ENCODE measurements around the gene PUSL1.

The PUSL1 gene

GRCh38 chr1:1268284-1268682, 40.1 kb upstream of the PUSL1 start:
- Histone ChIP-seq H3K4me3 (ENCODE audit: low read length) (no peak overlapping the region), H3K27me3 (replicated peaks; ENCODE audit: control insufficient read depth, insufficient read depth, low read length) (no peaks in the 10 kb centered on the region), H3K9ac (ENCODE audit: low read length) (no peak overlapping the region), H3K36me3 (ENCODE audit: control insufficient read depth, insufficient read depth, low read length, severe bottlenecking) (peaks cover 34% of the 10 kb centered on the region), H3K4me1 (ENCODE audit: control insufficient read depth, insufficient read depth, low read length) (peaks cover 42% of the 10 kb centered on the region), H3K9me3 (ENCODE audit: control insufficient read depth, low read length) (no peaks in the 10 kb centered on the region)
- DNase-seq (ENCODE audit: low read depth), result no peak

DNA sequence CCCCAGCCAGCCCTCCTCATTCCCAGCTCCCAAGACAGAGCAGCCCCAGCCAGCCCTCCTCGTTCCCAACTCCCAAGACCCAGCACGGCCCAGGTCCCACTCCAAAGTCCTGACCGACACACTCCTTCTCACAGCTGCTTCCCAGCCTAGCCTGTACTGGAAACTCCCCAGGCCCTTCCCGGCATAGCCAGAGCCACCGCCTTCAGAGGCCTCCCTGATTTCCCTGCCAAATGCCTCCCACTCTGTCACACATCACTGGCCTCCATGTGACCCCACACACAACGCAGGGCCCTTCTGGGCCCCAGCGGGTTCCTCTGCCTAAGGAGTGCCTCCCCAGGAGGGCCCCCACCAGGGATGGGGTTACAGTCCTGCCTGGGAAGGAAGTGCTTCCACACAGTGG, 37.6 kb upstream of the PUSL1 start:
- no peak for DNase-seq (ENCODE audit: low read depth)
- no peaks in the 10 kb centered on the region for H3K9me3 ChIP-seq (ENCODE audit: control insufficient read depth, low read length)
- H3K36me3 ChIP-seq (ENCODE audit: control insufficient read depth, insufficient read depth, low read length, severe bottlenecking), result peaks cover 17% of the 10 kb centered on the region
- H3K27me3 ChIP-seq (replicated peaks; ENCODE audit: control insufficient read depth, insufficient read depth, low read length), result no peaks in the 10 kb centered on the region
- peaks cover 32% of the 10 kb centered on the region for H3K4me1 ChIP-seq (ENCODE audit: control insufficient read depth, insufficient read depth, low read length)
- peak overlapping the region; percentile 59 for H3K9ac ChIP-seq (ENCODE audit: low read length)
- peak overlapping the region; percentile 70 for H3K4me3 ChIP-seq (ENCODE audit: low read length)

GRCh38 chr1:1272341-1273208, 35.8 kb upstream of the PUSL1 start:
- Histone ChIP-seq H3K4me3 (ENCODE audit: low read length) (peak overlapping the region; percentile 84), H3K9ac (ENCODE audit: low read length) (peak overlapping the region; percentile 97), H3K36me3 (ENCODE audit: control insufficient read depth, insufficient read depth, low read length, severe bottlenecking) (peaks cover 7% of the 10 kb centered on the region), H3K9me3 (ENCODE audit: control insufficient read depth, low read length) (no peaks in the 10 kb centered on the region), H3K4me1 (ENCODE audit: control insufficient read depth, insufficient read depth, low read length) (peaks cover 32% of the 10 kb centered on the region), H3K27me3 (replicated peaks; ENCODE audit: control insufficient read depth, insufficient read depth, low read length) (no peaks in the 10 kb centered on the region)
- no peak for DNase-seq (ENCODE audit: low read depth)

DNA sequence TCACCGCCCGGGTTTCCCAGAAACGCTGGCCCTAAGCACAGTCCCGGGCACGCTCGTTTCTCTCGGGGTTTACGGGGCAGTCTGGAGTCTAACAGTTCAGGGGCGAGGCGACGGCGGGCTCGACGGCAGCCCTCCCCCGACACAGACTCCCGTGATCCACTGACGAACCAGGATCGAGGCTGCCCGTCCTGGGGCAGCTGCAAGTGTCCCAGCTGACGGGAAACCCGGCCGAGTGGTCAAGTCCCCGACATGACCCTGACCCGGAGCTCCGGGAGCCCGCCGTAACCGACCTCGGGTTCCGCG, 35.2 kb upstream of the PUSL1 start:
- DNase-seq (ENCODE audit: low read depth), result peak; percentile 45
- Histone ChIP-seq H3K36me3 (ENCODE audit: control insufficient read depth, insufficient read depth, low read length, severe bottlenecking) (peaks cover under 1% of the 10 kb centered on the region), H3K27me3 (replicated peaks; ENCODE audit: control insufficient read depth, insufficient read depth, low read length) (no peaks in the 10 kb centered on the region), H3K4me3 (ENCODE audit: low read length) (peak overlapping the region; percentile 84), H3K9me3 (ENCODE audit: control insufficient read depth, low read length) (no peaks in the 10 kb centered on the region), H3K4me1 (ENCODE audit: control insufficient read depth, insufficient read depth, low read length) (peaks cover 32% of the 10 kb centered on the region), H3K9ac (ENCODE audit: low read length) (peak overlapping the region; percentile 97)

- peak; percentile 97 for DNase-seq (ENCODE audit: low read depth)
These were observed 34.7 kb upstream of the PUSL1 start, which contains the start of gene UBE2J2 for GRCh38 chr1:1273512-1274298. Gene UBE2J2, minus strand, starts transcription at chr1:1273854. Its CDS starts 5,862 bp downstream, at chr1:1267992.

DNA sequence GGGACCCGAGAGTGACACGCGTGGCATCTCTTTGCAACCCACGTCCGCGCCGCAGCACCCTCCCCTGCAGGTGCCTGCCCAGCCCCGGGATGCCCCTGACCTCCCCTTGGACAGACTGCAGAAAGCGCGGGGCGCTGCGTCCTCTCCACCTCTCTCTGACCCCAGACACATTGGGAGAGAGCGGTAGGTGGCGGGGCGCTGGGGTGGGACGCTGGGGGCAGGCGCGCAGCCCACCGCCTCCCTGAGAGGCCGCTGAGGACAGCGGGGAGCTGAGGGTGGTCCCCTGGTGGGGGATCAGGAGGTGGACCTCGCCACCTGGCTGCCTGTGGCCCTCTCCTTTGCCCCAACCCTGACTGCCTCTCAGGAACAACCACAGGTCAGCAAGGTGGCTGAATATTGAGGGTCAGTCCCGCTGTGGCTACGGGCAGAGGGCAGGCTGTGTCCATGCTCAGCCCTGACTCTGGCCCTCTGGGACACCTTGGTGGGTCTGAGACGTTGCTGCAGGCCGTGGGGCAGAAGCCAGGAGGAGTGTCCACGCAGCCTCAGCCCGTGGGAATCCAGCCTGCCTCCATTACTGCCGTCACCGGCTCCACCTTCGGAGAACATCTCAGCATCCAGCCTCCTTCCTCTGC, 34.0 kb upstream of the PUSL1 start:
- Histone ChIP-seq H3K9ac (ENCODE audit: low read length) (peak overlapping the region; percentile 85), H3K27me3 (replicated peaks; ENCODE audit: control insufficient read depth, insufficient read depth, low read length) (no peaks in the 10 kb centered on the region), H3K36me3 (ENCODE audit: control insufficient read depth, insufficient read depth, low read length, severe bottlenecking) (no peaks in the 10 kb centered on the region), H3K9me3 (ENCODE audit: control insufficient read depth, low read length) (no peaks in the 10 kb centered on the region), H3K4me1 (ENCODE audit: control insufficient read depth, insufficient read depth, low read length) (peaks cover 32% of the 10 kb centered on the region), H3K4me3 (ENCODE audit: low read length) (peak overlapping the region; percentile 84)
- DNase-seq (ENCODE audit: low read depth), result no peak

More at GRCh38 chr1:1273512-1274298, 34.7 kb upstream of the PUSL1 start, which contains the start of gene UBE2J2:
- Histone ChIP-seq H3K4me1 (ENCODE audit: control insufficient read depth, insufficient read depth, low read length) (peaks cover 32% of the 10 kb centered on the region), H3K4me3 (ENCODE audit: low read length) (peak within 1 kb of the TSS; percentile 84), H3K27me3 (replicated peaks; ENCODE audit: control insufficient read depth, insufficient read depth, low read length) (no peaks in the 10 kb centered on the region), H3K9me3 (ENCODE audit: control insufficient read depth, low read length) (no peaks in the 10 kb centered on the region), H3K36me3 (ENCODE audit: control insufficient read depth, insufficient read depth, low read length, severe bottlenecking) (no peaks in the 10 kb centered on the region), H3K9ac (ENCODE audit: low read length) (peak within 1 kb of the TSS; percentile 97)

GRCh38 chr1:1274931-1275431, 33.4 kb upstream of the PUSL1 start:
- no peak for DNase-seq (ENCODE audit: low read depth)
- Histone ChIP-seq H3K9ac (ENCODE audit: low read length) (peak overlapping the region; percentile 85), H3K4me1 (ENCODE audit: control insufficient read depth, insufficient read depth, low read length) (peaks cover 32% of the 10 kb centered on the region), H3K9me3 (ENCODE audit: control insufficient read depth, low read length) (no peaks in the 10 kb centered on the region), H3K27me3 (replicated peaks; ENCODE audit: control insufficient read depth, insufficient read depth, low read length) (no peaks in the 10 kb centered on the region), H3K4me3 (ENCODE audit: low read length) (peak overlapping the region; percentile 84), H3K36me3 (ENCODE audit: control insufficient read depth, insufficient read depth, low read length, severe bottlenecking) (no peaks in the 10 kb centered on the region)

- Histone ChIP-seq H3K9ac (ENCODE audit: low read length) (no peak overlapping the region), H3K27me3 (replicated peaks; ENCODE audit: control insufficient read depth, insufficient read depth, low read length) (no peaks in the 10 kb centered on the region), H3K9me3 (ENCODE audit: control insufficient read depth, low read length) (no peaks in the 10 kb centered on the region), H3K4me3 (ENCODE audit: low read length) (no peak overlapping the region), H3K4me1 (ENCODE audit: control insufficient read depth, insufficient read depth, low read length) (peaks cover 23% of the 10 kb centered on the region), H3K36me3 (ENCODE audit: control insufficient read depth, insufficient read depth, low read length, severe bottlenecking) (no peaks in the 10 kb centered on the region)
- no peak for DNase-seq (ENCODE audit: low read depth)
These were observed 32.6 kb upstream of the PUSL1 start for GRCh38 chr1:1275836-1276235.

DNA sequence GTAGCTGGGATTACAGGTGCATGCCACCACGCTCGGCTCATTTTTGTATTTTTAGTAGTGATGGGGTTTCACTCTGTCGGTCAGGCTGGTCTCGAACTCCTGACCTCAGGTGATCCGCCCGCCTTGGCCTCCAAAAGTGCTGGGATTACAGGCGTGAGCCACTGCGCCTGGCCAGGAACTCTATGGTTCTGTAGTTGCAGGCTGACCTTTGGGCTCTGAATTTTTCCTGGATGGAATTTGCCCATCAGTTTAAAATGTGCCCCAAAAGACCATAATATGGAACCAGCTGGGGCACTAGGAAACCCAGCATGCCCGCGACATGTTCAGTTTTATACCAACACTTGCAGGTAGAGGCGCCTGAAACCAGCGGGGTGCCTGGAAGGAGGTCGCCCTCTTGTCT, 29.8 kb upstream of the PUSL1 start:
- Histone ChIP-seq H3K27me3 (replicated peaks; ENCODE audit: control insufficient read depth, insufficient read depth, low read length) (no peaks in the 10 kb centered on the region), H3K9me3 (ENCODE audit: control insufficient read depth, low read length) (no peaks in the 10 kb centered on the region), H3K4me3 (ENCODE audit: low read length) (no peak overlapping the region), H3K9ac (ENCODE audit: low read length) (no peak overlapping the region), H3K36me3 (ENCODE audit: control insufficient read depth, insufficient read depth, low read length, severe bottlenecking) (no peaks in the 10 kb centered on the region), H3K4me1 (ENCODE audit: control insufficient read depth, insufficient read depth, low read length) (peaks cover 6% of the 10 kb centered on the region)
- no peak for DNase-seq (ENCODE audit: low read depth)

DNA sequence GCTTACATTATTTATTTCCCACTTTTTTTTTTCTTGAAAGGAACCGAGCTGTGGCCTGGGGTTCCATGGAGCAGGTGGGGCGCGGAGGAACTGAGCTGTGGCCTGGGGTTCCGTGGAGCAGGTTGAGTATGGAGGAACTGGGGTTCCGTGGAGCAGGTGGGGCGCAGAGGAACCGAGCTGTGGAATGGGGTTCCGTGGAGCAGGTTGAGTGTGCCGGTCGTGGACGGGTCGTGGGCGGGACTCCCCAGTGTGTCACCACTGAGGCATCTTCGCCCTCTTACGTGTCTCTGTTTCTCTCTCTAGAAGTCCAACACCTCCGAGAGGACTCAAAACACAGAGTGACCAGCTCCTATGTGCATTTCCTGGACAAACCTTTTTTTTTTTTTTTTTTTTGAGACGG, 29.4 kb upstream of the PUSL1 start:
- Histone ChIP-seq H3K4me3 (ENCODE audit: low read length) (no peak overlapping the region), H3K27me3 (replicated peaks; ENCODE audit: control insufficient read depth, insufficient read depth, low read length) (no peaks in the 10 kb centered on the region)

More for the DNA sequence above, 29.4 kb upstream of the PUSL1 start:
- no peak overlapping the region for H3K9ac ChIP-seq (ENCODE audit: low read length)
- H3K36me3 ChIP-seq (ENCODE audit: control insufficient read depth, insufficient read depth, low read length, severe bottlenecking), result no peaks in the 10 kb centered on the region
- no peak for DNase-seq (ENCODE audit: low read depth)
- no peaks in the 10 kb centered on the region for H3K9me3 ChIP-seq (ENCODE audit: control insufficient read depth, low read length)
- H3K4me1 ChIP-seq (ENCODE audit: control insufficient read depth, insufficient read depth, low read length), result peaks cover 6% of the 10 kb centered on the region

All from adipocyte (in vitro differentiated cells).